Measurements from ENCODE around the gene AGTPBP1. TPM values are rescaled to one million over a fixed set of nuclear protein-coding genes. Genes with fewer than 3 reads are reported as not detected.

AGTPBP1 gene
- total and polyA plus RNA-seq, 9 of the 15 experiments (the other 6 are each of a cell fraction or from before 2014, with no cell fraction given), result 1.4 to 7.9 (median 4.6) TPM

DNA sequence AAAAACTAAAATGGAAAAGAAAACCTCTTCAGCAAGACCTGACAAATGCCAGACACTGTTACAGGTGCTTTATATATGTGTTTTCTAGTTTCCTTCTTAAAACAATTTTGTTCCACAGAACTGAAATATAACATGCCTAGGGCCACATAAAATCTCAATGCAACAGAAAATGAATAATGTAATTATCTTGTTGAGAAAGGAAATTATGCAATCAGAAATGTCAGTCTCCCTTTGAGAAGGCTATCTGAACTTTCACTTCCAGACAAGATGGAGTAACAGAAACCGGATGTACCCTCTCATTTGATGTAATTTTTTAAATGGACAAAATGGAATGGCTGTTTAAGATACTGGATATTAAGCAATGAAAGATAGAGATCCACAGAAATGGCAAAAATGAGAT lies 79.2 kb downstream of the AGTPBP1 start:
- intact Hi-C loops (cut with micrococcal nuclease) (no loop called here), in situ Hi-C loops (cut with MboI) (no loop called here)
- no peak for ATAC-seq
- no peaks in the 10 kb centered on the region for H3K79me2 ChIP-seq (ENCODE audit: control insufficient read depth, insufficient read depth, low read length)
- BruUV-seq (replicated peaks), result no TSS peak
- no peaks in the 10 kb centered on the region for H4K20me1 ChIP-seq (replicated peaks; ENCODE audit: control insufficient read depth, insufficient read depth, low read length)
- no peak overlapping the region for H3K9ac ChIP-seq (ENCODE audit: insufficient read depth in 1 of 2, low read depth in 2 of 2, low read length in 2 of 2)
- H2AFZ ChIP-seq (ENCODE audit: low read depth, low read length), result no peak overlapping the region
- H3K4me1 ChIP-seq (replicated peaks in 1 of 2; ENCODE audit: control insufficient read depth in 2 of 2, insufficient read depth in 2 of 2, low read length in 2 of 2), result no peaks in the 10 kb centered on the region
- H3K36me3 ChIP-seq (ENCODE audit: control insufficient read depth, insufficient read depth, low read length), result no peaks in the 10 kb centered on the region
- FAIRE-seq, result no peak
- WGBS (ENCODE audit: insufficient coverage, low coverage, missing lambda C conversion rate), result 63% methylated on average over 1 of the region's 1 CpG
- H3K27me3 ChIP-seq (ENCODE audit: control insufficient read depth in 2 of 2, insufficient read depth in 2 of 2, low read length in 2 of 2), result no peaks in the 10 kb centered on the region
- H3K9me3 ChIP-seq (replicated peaks; ENCODE audit: control insufficient read depth, insufficient read depth, low read depth, low read length), result no peaks in the 10 kb centered on the region
- no peak for TF ChIP-seq CHD4 (IDR thresholded peaks at IDR 0.05; ENCODE audit: insufficient read depth, insufficient replicate concordance, low read depth, low read length, poor library complexity, severe bottlenecking)
- no peak for TF ChIP-seq NR1H2 (CRISPR knock-in tag; IDR thresholded peaks at IDR 0.05)
- TF ChIP-seq ARNT (IDR thresholded peaks at IDR 0.05), result no peak
- DNase-seq (ENCODE audit: extremely low read depth in 1 of 4, low spot score in 3 of 4), result no peak
- no peak overlapping the region for H3K27ac ChIP-seq (ENCODE audit: extremely low read depth, low read depth, low read length)
- no peaks in the 10 kb centered on the region for H3K9me1 ChIP-seq (ENCODE audit: control insufficient read depth, insufficient read depth, low read length)
- ChIA-PET CTCF (ENCODE audit: low intra/inter-chr PET ratio) (no interaction called here), POLR2A (no interaction called here)
- H3K4me2 ChIP-seq (ENCODE audit: insufficient read depth, low read length), result no peak overlapping the region
- no peak overlapping the region for H3K4me3 ChIP-seq

DNA sequence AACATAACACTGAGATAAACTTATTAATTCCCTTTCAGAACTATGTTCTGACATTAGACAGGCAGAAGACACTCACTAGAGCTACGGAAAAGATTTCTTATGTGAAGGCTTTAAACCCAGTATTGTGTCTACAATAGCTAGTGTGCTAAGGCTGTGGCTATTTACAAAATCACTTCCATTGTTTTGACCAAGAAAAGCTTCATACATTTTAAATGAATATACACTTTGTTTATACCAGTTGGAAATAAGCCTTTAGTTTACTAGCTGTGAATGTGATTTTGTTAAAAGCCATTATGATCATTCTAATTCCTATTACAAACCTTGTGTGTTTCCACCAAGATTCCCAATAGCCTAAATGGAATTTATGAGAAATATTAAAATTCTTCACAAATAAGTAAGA lies 83.0 kb downstream of the AGTPBP1 start:
- no peak for FAIRE-seq
- H2AFZ ChIP-seq (ENCODE audit: low read depth, low read length), result no peak overlapping the region
- no peaks in the 10 kb centered on the region for H3K79me2 ChIP-seq (ENCODE audit: control insufficient read depth, insufficient read depth, low read length)
- CTCF ChIA-PET (ENCODE audit: low intra/inter-chr PET ratio), result interaction anchor here (0.6 kb wide), 1 partner anchor 1245 kb away, joined by 3 read pairs; no protein-coding TSS in a partner anchor
- POLR2A ChIA-PET, result interaction anchor here (0.5 kb wide), 1 partner anchor 155 kb away, joined by 3 read pairs; no protein-coding TSS in a partner anchor
- WGBS (ENCODE audit: insufficient coverage, low coverage, missing lambda C conversion rate), result 8% methylated on average over 1 of the region's 1 CpG
- no peak overlapping the region for H3K27ac ChIP-seq (ENCODE audit: extremely low read depth, low read depth, low read length)
- no peaks in the 10 kb centered on the region for H4K20me1 ChIP-seq (replicated peaks; ENCODE audit: control insufficient read depth, insufficient read depth, low read length)
- intact Hi-C loops (cut with micrococcal nuclease), result no loop called here
- no peak overlapping the region for H3K4me2 ChIP-seq (ENCODE audit: insufficient read depth, low read length)
- H3K9me1 ChIP-seq (ENCODE audit: control insufficient read depth, insufficient read depth, low read length), result no peaks in the 10 kb centered on the region
- H3K27me3 ChIP-seq (ENCODE audit: control insufficient read depth in 2 of 2, insufficient read depth in 2 of 2, low read length in 2 of 2), result no peaks in the 10 kb centered on the region
- no peak overlapping the region for H3K9ac ChIP-seq (ENCODE audit: insufficient read depth in 1 of 2, low read depth in 2 of 2, low read length in 2 of 2)
- no TSS peak for BruUV-seq (replicated peaks)
- DNase-seq (ENCODE audit: extremely low read depth in 1 of 4, low spot score in 3 of 4), result no peak
- no peaks in the 10 kb centered on the region for H3K36me3 ChIP-seq (ENCODE audit: control insufficient read depth, insufficient read depth, low read length)
- no peak for ATAC-seq
- no peaks in the 10 kb centered on the region for H3K4me1 ChIP-seq (replicated peaks in 1 of 2; ENCODE audit: control insufficient read depth in 2 of 2, insufficient read depth in 2 of 2, low read length in 2 of 2)
- in situ Hi-C loops (cut with MboI), result no loop called here
- no peaks in the 10 kb centered on the region for H3K9me3 ChIP-seq (replicated peaks; ENCODE audit: control insufficient read depth, insufficient read depth, low read depth, low read length)
- H3K4me3 ChIP-seq, result no peak overlapping the region
- TF ChIP-seq ZNF165 (CRISPR knock-in tag; IDR thresholded peaks at IDR 0.05; ENCODE audit: borderline replicate concordance) (no peak), NFXL1 (CRISPR knock-in tag; IDR thresholded peaks at IDR 0.05) (no peak), KDM4B (IDR thresholded peaks at IDR 0.05; ENCODE audit: borderline replicate concordance in 2 of 2, low read depth in 1 of 2) (no peak), MCM3 (IDR thresholded peaks at IDR 0.05) (no peak)
- TF ChIP-seq, protein P1, sequence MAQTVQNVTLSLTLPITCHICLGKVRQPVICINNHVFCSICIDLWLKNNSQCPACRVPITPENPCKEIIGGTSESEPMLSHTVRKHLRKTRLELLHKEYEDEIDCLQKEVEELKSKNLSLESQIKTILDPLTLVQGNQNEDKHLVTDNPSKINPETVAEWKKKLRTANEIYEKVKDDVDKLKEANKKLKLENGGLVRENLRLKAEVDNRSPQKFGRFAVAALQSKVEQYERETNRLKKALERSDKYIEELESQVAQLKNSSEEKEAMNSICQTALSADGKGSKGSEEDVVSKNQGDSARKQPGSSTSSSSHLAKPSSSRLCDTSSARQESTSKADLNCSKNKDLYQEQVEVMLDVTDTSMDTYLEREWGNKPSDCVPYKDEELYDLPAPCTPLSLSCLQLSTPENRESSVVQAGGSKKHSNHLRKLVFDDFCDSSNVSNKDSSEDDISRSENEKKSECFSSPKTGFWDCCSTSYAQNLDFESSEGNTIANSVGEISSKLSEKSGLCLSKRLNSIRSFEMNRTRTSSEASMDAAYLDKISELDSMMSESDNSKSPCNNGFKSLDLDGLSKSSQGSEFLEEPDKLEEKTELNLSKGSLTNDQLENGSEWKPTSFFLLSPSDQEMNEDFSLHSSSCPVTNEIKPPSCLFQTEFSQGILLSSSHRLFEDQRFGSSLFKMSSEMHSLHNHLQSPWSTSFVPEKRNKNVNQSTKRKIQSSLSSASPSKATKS (CRISPR knock-in tag; IDR thresholded peaks at IDR 0.05), result no peak
- TF ChIP-seq, protein P2, sequence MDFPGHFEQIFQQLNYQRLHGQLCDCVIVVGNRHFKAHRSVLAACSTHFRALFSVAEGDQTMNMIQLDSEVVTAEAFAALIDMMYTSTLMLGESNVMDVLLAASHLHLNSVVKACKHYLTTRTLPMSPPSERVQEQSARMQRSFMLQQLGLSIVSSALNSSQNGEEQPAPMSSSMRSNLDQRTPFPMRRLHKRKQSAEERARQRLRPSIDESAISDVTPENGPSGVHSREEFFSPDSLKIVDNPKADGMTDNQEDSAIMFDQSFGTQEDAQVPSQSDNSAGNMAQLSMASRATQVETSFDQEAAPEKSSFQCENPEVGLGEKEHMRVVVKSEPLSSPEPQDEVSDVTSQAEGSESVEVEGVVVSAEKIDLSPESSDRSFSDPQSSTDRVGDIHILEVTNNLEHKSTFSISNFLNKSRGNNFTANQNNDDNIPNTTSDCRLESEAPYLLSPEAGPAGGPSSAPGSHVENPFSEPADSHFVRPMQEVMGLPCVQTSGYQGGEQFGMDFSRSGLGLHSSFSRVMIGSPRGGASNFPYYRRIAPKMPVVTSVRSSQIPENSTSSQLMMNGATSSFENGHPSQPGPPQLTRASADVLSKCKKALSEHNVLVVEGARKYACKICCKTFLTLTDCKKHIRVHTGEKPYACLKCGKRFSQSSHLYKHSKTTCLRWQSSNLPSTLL (IDR thresholded peaks at IDR 0.05), result no peak

All from K562 (cell line).